ENCODE data around the gene TRIM13.

DNA sequence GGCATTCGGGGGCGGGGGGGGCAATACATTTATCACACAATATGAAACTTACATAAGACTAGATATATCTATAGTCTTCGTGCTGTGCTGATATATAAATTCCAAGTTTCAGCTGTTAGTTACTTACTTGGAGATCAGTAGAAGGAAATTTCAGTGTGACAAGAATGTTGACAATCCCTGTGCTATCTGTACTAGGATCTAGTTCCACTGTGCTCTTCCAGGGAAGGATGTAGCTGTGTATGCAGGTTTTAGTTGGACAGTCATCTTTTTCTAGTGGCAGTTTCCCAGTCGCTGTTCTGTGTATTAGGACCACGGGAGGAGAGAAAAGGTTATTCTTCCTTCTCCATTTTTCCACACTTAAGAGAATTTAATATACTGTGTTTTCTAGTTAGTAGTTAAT, 3.2 kb upstream of the TRIM13 start:
- TF ChIP-seq, protein P1, sequence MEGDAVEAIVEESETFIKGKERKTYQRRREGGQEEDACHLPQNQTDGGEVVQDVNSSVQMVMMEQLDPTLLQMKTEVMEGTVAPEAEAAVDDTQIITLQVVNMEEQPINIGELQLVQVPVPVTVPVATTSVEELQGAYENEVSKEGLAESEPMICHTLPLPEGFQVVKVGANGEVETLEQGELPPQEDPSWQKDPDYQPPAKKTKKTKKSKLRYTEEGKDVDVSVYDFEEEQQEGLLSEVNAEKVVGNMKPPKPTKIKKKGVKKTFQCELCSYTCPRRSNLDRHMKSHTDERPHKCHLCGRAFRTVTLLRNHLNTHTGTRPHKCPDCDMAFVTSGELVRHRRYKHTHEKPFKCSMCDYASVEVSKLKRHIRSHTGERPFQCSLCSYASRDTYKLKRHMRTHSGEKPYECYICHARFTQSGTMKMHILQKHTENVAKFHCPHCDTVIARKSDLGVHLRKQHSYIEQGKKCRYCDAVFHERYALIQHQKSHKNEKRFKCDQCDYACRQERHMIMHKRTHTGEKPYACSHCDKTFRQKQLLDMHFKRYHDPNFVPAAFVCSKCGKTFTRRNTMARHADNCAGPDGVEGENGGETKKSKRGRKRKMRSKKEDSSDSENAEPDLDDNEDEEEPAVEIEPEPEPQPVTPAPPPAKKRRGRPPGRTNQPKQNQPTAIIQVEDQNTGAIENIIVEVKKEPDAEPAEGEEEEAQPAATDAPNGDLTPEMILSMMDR (IDR thresholded peaks at IDR 0.05), result no peak
- no peak for TF ChIP-seq EP300 (IDR thresholded peaks at IDR 0.05)
